ENCODE results near the gene SRP14. TPM values are rescaled to one million over a fixed set of nuclear protein-coding genes. Genes with fewer than 3 reads are reported as not detected.

SRP14 gene
- total RNA-seq, 1 donor from 2014 or later: 320 TPM

- Mint-ChIP-seq H3K4me1 (ENCODE audit: low read depth, unreplicated experiment) (peaks cover 17% of the 10 kb centered on the region), H3K4me3 (ENCODE audit: unreplicated experiment) (no peak overlapping the region), H3K9me3 (ENCODE audit: unreplicated experiment) (no peaks in the 10 kb centered on the region), H3K27me3 (ENCODE audit: low read depth, unreplicated experiment) (no peaks in the 10 kb centered on the region), H3K27ac (ENCODE audit: unreplicated experiment) (no peak overlapping the region), H3K36me3 (ENCODE audit: low read depth, unreplicated experiment) (peaks cover 2% of the 10 kb centered on the region)
- Histone ChIP-seq H3K9me3 (ENCODE audit: insufficient read depth, low read depth, low read length) (no peaks in the 10 kb centered on the region), H3K9ac (ENCODE audit: low read length) (no peak overlapping the region), H4K20me1 (ENCODE audit: insufficient read depth, low read length) (no peaks in the 10 kb centered on the region), H3K4me2 (ENCODE audit: low read length) (no peak overlapping the region), H3K36me3 (ENCODE audit: insufficient read depth, low read length) (no peaks in the 10 kb centered on the region), H2AFZ (ENCODE audit: low read depth, low read length) (no peak overlapping the region), H3K4me1 (ENCODE audit: insufficient read depth, low read length) (peaks cover 30% of the 10 kb centered on the region), H3K79me2 (ENCODE audit: insufficient read depth, low read length) (no peaks in the 10 kb centered on the region), H3K27ac (ENCODE audit: low read depth, low read length) (no peak overlapping the region), H3K27me3 (ENCODE audit: insufficient read depth, low read length) (no peaks in the 10 kb centered on the region), H3K4me3 (ENCODE audit: insufficient read depth, low read depth, low read length) (no peak overlapping the region)
- TF ChIP-seq EZH2 (IDR thresholded peaks at IDR 0.05; ENCODE audit: insufficient read depth, low read length) (no peak), CTCF (IDR thresholded peaks at IDR 0.05; ENCODE audit: insufficient read depth, low read depth, low read length) (no peak)
- DNase-seq (ENCODE audit: low read depth) (no peak), FAIRE-seq (no peak)
Observed at GRCh38 chr15:40066589-40066988, 27.6 kb upstream of the SRP14 start.

- no peak overlapping the region for H2AFZ ChIP-seq (ENCODE audit: low read depth, low read length)
- Mint-ChIP-seq H3K9me3 (ENCODE audit: unreplicated experiment) (no peaks in the 10 kb centered on the region), H3K27me3 (ENCODE audit: low read depth, unreplicated experiment) (no peaks in the 10 kb centered on the region), H3K36me3 (ENCODE audit: low read depth, unreplicated experiment) (peaks cover 2% of the 10 kb centered on the region), H3K4me1 (ENCODE audit: low read depth, unreplicated experiment) (peaks cover 20% of the 10 kb centered on the region), H3K27ac (ENCODE audit: unreplicated experiment) (no peak overlapping the region), H3K4me3 (ENCODE audit: unreplicated experiment) (no peak overlapping the region)
- no peak for DNase-seq (ENCODE audit: low read depth)
- no peak for FAIRE-seq
- H3K27ac ChIP-seq (ENCODE audit: low read depth, low read length): peak overlapping the region; percentile 75
- TF ChIP-seq CTCF (IDR thresholded peaks at IDR 0.05; ENCODE audit: insufficient read depth, low read depth, low read length) (no peak), EZH2 (IDR thresholded peaks at IDR 0.05; ENCODE audit: insufficient read depth, low read length) (no peak)
- no peak overlapping the region for H3K4me2 ChIP-seq (ENCODE audit: low read length)
- H4K20me1 ChIP-seq (ENCODE audit: insufficient read depth, low read length): no peaks in the 10 kb centered on the region
- no peaks in the 10 kb centered on the region for H3K27me3 ChIP-seq (ENCODE audit: insufficient read depth, low read length)
- no peak overlapping the region for H3K9ac ChIP-seq (ENCODE audit: low read length)
- H3K9me3 ChIP-seq (ENCODE audit: insufficient read depth, low read depth, low read length): no peaks in the 10 kb centered on the region
- no peaks in the 10 kb centered on the region for H3K79me2 ChIP-seq (ENCODE audit: insufficient read depth, low read length)
- H3K4me1 ChIP-seq (ENCODE audit: insufficient read depth, low read length): peaks cover 30% of the 10 kb centered on the region
- no peaks in the 10 kb centered on the region for H3K36me3 ChIP-seq (ENCODE audit: insufficient read depth, low read length)
- no peak overlapping the region for H3K4me3 ChIP-seq (ENCODE audit: insufficient read depth, low read depth, low read length)
Observed at GRCh38 chr15:40065166-40065565, 26.2 kb upstream of the SRP14 start.

GRCh38 chr15:40064231-40064894 is 25.4 kb upstream of the SRP14 start:
- H3K79me2 ChIP-seq (ENCODE audit: insufficient read depth, low read length): no peaks in the 10 kb centered on the region
- no peaks in the 10 kb centered on the region for H3K36me3 ChIP-seq (ENCODE audit: insufficient read depth, low read length)
- no peaks in the 10 kb centered on the region for H3K27me3 ChIP-seq (ENCODE audit: insufficient read depth, low read length)
- no peaks in the 10 kb centered on the region for H3K9me3 ChIP-seq (ENCODE audit: insufficient read depth, low read depth, low read length)
- peaks cover 2% of the 10 kb centered on the region for H3K36me3 Mint-ChIP-seq (ENCODE audit: low read depth, unreplicated experiment)
- no peaks in the 10 kb centered on the region for H4K20me1 ChIP-seq (ENCODE audit: insufficient read depth, low read length)
- peak; percentile 94 for FAIRE-seq
- H3K27ac Mint-ChIP-seq (ENCODE audit: unreplicated experiment): peak overlapping the region; percentile 89
- H2AFZ ChIP-seq (ENCODE audit: low read depth, low read length): no peak overlapping the region
- peaks cover 30% of the 10 kb centered on the region for H3K4me1 ChIP-seq (ENCODE audit: insufficient read depth, low read length)
- peak overlapping the region; percentile 75 for H3K27ac ChIP-seq (ENCODE audit: low read depth, low read length)
- H3K4me1 Mint-ChIP-seq (ENCODE audit: low read depth, unreplicated experiment): peaks cover 21% of the 10 kb centered on the region
- peak; percentile 62 for DNase-seq (ENCODE audit: low read depth)
- H3K4me3 Mint-ChIP-seq (ENCODE audit: unreplicated experiment): peak overlapping the region; percentile 28
- H3K4me3 ChIP-seq (ENCODE audit: insufficient read depth, low read depth, low read length): no peak overlapping the region
- H3K27me3 Mint-ChIP-seq (ENCODE audit: low read depth, unreplicated experiment): no peaks in the 10 kb centered on the region
- TF ChIP-seq EZH2 (IDR thresholded peaks at IDR 0.05; ENCODE audit: insufficient read depth, low read length) (no peak), CTCF (IDR thresholded peaks at IDR 0.05; ENCODE audit: insufficient read depth, low read depth, low read length) (no peak)
- peak overlapping the region; percentile 58 for H3K4me2 ChIP-seq (ENCODE audit: low read length)
- peak overlapping the region; percentile 33 for H3K9ac ChIP-seq (ENCODE audit: low read length)
- no peaks in the 10 kb centered on the region for H3K9me3 Mint-ChIP-seq (ENCODE audit: unreplicated experiment)
